Choroid plexus epithelial cell (primary cell): ENCODE measurements around the gene RASGRP2.

Experiments
- DNase-seq: peaks from one replicate; pipeline ENCODE4 v3.0.0-alpha.2; 2010; ENCODE audit warnings: low read depth
- H3K4me3 ChIP-seq: 2 replicates; pipeline ENCODE4 v1.5.1; 2011; ENCODE audit warnings: low read depth, mild to moderate bottlenecking, control low read depth, low read length, moderate library complexity
- CTCF ChIP-seq: conservative IDR thresholded peaks from 2 replicates; pipeline ENCODE4 v1.5.1; 2011; ENCODE audit warnings: low read depth, mild to moderate bottlenecking, control low read depth, inconsistent platforms, low read length, moderate library complexity

Gene RASGRP2

GRCh38 chr11:64694821-64695365 lies 49.0 kb downstream of the RASGRP2 start:
- no peak for DNase-seq
- no peak overlapping the region for H3K4me3 ChIP-seq
- no peak for TF ChIP-seq CTCF

- no peak for DNase-seq
- no peak overlapping the region for H3K4me3 ChIP-seq
- TF ChIP-seq CTCF = no peak
Measured at GRCh38 chr11:64694026-64694755, 49.8 kb downstream of the RASGRP2 start.

- H3K4me3 ChIP-seq = no peak overlapping the region
- no peak for TF ChIP-seq CTCF
- DNase-seq = no peak
Measured at GRCh38 chr11:64692764-64693331, 51.1 kb downstream of the RASGRP2 start.

GRCh38 chr11:64691543-64691942 lies 52.4 kb downstream of the RASGRP2 start:
- no peak overlapping the region for H3K4me3 ChIP-seq
- DNase-seq = no peak
- no peak for TF ChIP-seq CTCF

DNA sequence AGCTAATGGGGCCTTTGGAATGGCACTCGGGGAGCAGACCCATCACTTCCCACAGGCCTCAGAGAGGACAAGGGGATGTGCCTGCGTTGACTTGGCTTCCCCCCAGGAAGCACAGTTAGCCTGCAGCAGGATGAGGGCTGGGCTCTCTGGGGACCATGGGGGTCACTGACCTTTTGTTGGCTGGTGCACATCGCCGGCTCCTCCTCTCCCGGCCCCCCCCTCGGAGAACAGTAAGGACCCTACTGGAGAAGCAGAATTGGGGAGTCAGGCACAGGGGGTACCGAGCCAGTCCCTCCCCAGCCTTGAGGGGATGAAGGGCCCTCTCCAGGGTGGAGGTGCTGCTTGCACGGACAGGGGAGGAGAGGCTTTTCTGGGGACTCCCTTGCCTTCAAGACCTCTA lies 53.7 kb downstream of the RASGRP2 start:
- TF ChIP-seq CTCF = no peak

GRCh38 chr11:64688534-64688982 lies 55.4 kb downstream of the RASGRP2 start:
- H3K4me3 ChIP-seq = peak overlapping the region; percentile 50
- peak; percentile 91 for DNase-seq
- peak; percentile 87 for TF ChIP-seq CTCF

More for the DNA sequence above, 53.7 kb downstream of the RASGRP2 start:
- no peak for DNase-seq
- no peak overlapping the region for H3K4me3 ChIP-seq
